Measurements from ENCODE around the gene PGBD5. TPM values are rescaled to one million over a fixed set of nuclear protein-coding genes. Genes with fewer than 3 reads are reported as not detected.

PGBD5 gene
- total and polyA plus RNA-seq, 2 of the 13 experiments (the other 11 are each of a cell fraction or from before 2014, with no cell fraction given): 0.04 to 0.13 TPM

DNA sequence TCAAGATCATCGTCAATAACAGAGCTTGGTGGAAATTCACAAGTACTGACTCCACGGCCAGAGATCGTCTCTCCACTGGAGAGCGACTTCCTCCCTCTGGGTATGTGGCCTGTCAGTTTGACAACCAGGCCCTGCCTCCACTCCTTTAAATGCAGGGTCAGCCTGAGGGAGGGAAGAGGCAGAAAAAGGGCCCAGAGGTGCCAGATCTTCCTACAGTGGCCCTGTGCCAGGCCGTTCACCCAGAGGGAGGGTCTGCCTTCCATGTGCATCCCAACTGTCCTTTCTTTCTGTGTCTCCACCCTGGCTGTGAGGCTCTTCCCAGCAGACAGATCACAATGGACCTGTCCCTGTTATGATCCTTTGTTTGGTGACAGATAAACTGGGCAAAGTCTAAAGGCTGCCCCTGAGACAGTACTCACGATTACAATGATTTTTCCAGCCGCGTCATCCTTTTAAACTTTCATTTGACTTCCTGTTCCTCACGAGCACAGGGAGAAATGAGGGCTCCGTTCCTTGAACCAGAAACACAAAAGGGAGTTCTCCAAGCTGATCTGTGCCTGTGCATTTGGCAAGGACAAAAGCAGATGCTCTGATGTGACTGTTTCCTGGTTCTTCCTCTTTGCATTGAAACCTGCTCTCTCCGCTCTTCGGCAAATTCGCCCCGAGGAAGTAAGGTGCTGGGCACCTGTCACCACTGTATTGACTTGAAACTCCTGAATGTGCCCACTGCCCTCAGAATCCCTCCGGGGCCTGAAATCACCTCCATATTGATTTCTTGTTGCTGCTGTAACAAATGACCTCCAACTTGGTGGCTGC is 126.7 kb downstream of the PGBD5 start (continued):
- TF ChIP-seq, protein P1, sequence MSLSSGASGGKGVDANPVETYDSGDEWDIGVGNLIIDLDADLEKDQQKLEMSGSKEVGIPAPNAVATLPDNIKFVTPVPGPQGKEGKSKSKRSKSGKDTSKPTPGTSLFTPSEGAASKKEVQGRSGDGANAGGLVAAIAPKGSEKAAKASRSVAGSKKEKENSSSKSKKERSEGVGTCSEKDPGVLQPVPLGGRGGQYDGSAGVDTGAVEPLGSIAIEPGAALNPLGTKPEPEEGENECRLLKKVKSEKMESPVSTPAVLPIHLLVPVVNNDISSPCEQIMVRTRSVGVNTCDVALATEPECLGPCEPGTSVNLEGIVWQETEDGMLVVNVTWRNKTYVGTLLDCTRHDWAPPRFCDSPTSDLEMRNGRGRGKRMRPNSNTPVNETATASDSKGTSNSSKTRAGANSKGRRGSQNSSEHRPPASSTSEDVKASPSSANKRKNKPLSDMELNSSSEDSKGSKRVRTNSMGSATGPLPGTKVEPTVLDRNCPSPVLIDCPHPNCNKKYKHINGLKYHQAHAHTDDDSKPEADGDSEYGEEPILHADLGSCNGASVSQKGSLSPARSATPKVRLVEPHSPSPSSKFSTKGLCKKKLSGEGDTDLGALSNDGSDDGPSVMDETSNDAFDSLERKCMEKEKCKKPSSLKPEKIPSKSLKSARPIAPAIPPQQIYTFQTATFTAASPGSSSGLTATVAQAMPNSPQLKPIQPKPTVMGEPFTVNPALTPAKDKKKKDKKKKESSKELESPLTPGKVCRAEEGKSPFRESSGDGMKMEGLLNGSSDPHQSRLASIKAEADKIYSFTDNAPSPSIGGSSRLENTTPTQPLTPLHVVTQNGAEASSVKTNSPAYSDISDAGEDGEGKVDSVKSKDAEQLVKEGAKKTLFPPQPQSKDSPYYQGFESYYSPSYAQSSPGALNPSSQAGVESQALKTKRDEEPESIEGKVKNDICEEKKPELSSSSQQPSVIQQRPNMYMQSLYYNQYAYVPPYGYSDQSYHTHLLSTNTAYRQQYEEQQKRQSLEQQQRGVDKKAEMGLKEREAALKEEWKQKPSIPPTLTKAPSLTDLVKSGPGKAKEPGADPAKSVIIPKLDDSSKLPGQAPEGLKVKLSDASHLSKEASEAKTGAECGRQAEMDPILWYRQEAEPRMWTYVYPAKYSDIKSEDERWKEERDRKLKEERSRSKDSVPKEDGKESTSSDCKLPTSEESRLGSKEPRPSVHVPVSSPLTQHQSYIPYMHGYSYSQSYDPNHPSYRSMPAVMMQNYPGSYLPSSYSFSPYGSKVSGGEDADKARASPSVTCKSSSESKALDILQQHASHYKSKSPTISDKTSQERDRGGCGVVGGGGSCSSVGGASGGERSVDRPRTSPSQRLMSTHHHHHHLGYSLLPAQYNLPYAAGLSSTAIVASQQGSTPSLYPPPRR (CRISPR knock-in tag; IDR thresholded peaks at IDR 0.05; ENCODE audit: borderline replicate concordance): no peak
- TF ChIP-seq DNMT1 (CRISPR knock-in tag; IDR thresholded peaks at IDR 0.05) (no peak), LCORL (IDR thresholded peaks at IDR 0.05) (no peak), LCORL (CRISPR knock-in tag; IDR thresholded peaks at IDR 0.05) (0 out of 2 replicates have a peak, but pooled peaks have one; percentile 24), NPAS2 (CRISPR knock-in tag; IDR thresholded peaks at IDR 0.05; ENCODE audit: borderline replicate concordance) (no peak), ZNF383 (CRISPR knock-in tag; IDR thresholded peaks at IDR 0.05; ENCODE audit: borderline replicate concordance) (no peak), ZNF34 (CRISPR knock-in tag; IDR thresholded peaks at IDR 0.05; ENCODE audit: borderline replicate concordance) (no peak), ZBTB21 (CRISPR knock-in tag; IDR thresholded peaks at IDR 0.05) (peak; percentile 53; the same call in 1 of the 2 replicates), ZNF20 (CRISPR knock-in tag; IDR thresholded peaks at IDR 0.05) (no peak), KDM2A (CRISPR knock-in tag; IDR thresholded peaks at IDR 0.05; ENCODE audit: borderline replicate concordance, low read depth) (peak; percentile 22; the same call in 1 of the 2 replicates), ZNF10 (CRISPR knock-in tag; IDR thresholded peaks at IDR 0.05; ENCODE audit: borderline replicate concordance, low read depth) (no peak), TMF1 (CRISPR knock-in tag; IDR thresholded peaks at IDR 0.05; ENCODE audit: low read depth) (no peak), YEATS2 (CRISPR knock-in tag; IDR thresholded peaks at IDR 0.05; ENCODE audit: borderline replicate concordance) (no peak), CBX5 (CRISPR knock-in tag; IDR thresholded peaks at IDR 0.05; ENCODE audit: borderline replicate concordance) (no peak), CCAR2 (optimal IDR thresholded peaks at IDR 0.05; ENCODE audit: low read depth, low read length) (no peak)
- TF ChIP-seq, protein P2, sequence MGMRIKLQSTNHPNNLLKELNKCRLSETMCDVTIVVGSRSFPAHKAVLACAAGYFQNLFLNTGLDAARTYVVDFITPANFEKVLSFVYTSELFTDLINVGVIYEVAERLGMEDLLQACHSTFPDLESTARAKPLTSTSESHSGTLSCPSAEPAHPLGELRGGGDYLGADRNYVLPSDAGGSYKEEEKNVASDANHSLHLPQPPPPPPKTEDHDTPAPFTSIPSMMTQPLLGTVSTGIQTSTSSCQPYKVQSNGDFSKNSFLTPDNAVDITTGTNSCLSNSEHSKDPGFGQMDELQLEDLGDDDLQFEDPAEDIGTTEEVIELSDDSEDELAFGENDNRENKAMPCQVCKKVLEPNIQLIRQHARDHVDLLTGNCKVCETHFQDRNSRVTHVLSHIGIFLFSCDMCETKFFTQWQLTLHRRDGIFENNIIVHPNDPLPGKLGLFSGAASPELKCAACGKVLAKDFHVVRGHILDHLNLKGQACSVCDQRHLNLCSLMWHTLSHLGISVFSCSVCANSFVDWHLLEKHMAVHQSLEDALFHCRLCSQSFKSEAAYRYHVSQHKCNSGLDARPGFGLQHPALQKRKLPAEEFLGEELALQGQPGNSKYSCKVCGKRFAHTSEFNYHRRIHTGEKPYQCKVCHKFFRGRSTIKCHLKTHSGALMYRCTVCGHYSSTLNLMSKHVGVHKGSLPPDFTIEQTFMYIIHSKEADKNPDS (CRISPR knock-in tag; IDR thresholded peaks at IDR 0.05): 0 out of 2 replicates have a peak, but pooled peaks have one; percentile 27
- TF ChIP-seq, protein P3, sequence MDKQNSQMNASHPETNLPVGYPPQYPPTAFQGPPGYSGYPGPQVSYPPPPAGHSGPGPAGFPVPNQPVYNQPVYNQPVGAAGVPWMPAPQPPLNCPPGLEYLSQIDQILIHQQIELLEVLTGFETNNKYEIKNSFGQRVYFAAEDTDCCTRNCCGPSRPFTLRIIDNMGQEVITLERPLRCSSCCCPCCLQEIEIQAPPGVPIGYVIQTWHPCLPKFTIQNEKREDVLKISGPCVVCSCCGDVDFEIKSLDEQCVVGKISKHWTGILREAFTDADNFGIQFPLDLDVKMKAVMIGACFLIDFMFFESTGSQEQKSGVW (CRISPR knock-in tag; IDR thresholded peaks at IDR 0.05; ENCODE audit: borderline replicate concordance): no peak
- TF ChIP-seq, protein P4, sequence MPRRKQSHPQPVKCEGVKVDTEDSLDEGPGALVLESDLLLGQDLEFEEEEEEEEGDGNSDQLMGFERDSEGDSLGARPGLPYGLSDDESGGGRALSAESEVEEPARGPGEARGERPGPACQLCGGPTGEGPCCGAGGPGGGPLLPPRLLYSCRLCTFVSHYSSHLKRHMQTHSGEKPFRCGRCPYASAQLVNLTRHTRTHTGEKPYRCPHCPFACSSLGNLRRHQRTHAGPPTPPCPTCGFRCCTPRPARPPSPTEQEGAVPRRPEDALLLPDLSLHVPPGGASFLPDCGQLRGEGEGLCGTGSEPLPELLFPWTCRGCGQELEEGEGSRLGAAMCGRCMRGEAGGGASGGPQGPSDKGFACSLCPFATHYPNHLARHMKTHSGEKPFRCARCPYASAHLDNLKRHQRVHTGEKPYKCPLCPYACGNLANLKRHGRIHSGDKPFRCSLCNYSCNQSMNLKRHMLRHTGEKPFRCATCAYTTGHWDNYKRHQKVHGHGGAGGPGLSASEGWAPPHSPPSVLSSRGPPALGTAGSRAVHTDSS (CRISPR knock-in tag; conservative IDR thresholded peaks at IDR 0.05): no peak; the same call in 1 of the 2 replicates
